Colonic mucosa (tissue), 4 donors: Measurements from ENCODE around the gene EFCAB6. TPM values are rescaled to one million over a fixed set of nuclear protein-coding genes. Genes with fewer than 3 reads are reported as not detected.

Experiments used
- DNase-seq: peaks from one replicate; pipeline ENCODE4 v3.0.0-alpha.2; 2020
- H3K27ac ChIP-seq: fragments of 200-600 bp; one replicate; pipeline ENCODE4 v1.8.0; 2021
- H3K27me3 ChIP-seq: fragments of 200-600 bp; one replicate; pipeline ENCODE4 v1.8.0; 2021
- H3K36me3 ChIP-seq: fragments of 200-600 bp; one replicate; pipeline ENCODE4 v1.8.0; 2021
- H3K4me1 ChIP-seq: fragments of 200-600 bp; one replicate; pipeline ENCODE4 v1.8.0; 2021; ENCODE audit warnings: mild to moderate bottlenecking
- H3K4me3 ChIP-seq: fragments of 200-600 bp; one replicate; pipeline ENCODE4 v1.8.0; 2021
- H3K9ac ChIP-seq, 2 donors: one replicate each; pipeline ENCODE4 v1.7.0; 2013; ENCODE audit warnings: control low read depth in 2 of 2, low read depth in 2 of 2, low read length in 2 of 2
- H3K9me3 ChIP-seq: fragments of 200-600 bp; one replicate; pipeline ENCODE4 v1.8.0; 2021
- CTCF ChIP-seq: fragments of 200-600 bp; IDR thresholded peaks from one replicate; pipeline ENCODE4 v1.8.0; 2022; ENCODE audit warnings: antibody characterized with exemption, mild to moderate bottlenecking
- intact Hi-C: fragments of 100-400 bp; cut with DNase I; formaldehyde crosslinking; loops from one replicate; pipeline ENCODE4 v1.14.1; 2022
- total RNA-seq, 2 donors: library from RNA; stranded (reverse); fragmentation: NEBNext Ultra II Directional in 1 of 2; extraction: Animal tissue kit (Norgen Biotek cat#: 25700) in 1 of 2; gene quantifications; one replicate each; pipeline ENCODE4 v1.2.1, GENCODE V29; 2021
- donor health status: healthy.
- donor health status: DM: no; HTN: no; CAD: no.
- donor health status: DM: no; HTN: no; CAD: no.

The EFCAB6 gene
- total RNA-seq, 2 donors from 2014 or later = 0.35 to 0.80 TPM

- no peaks in the 10 kb centered on the region for H3K27me3 ChIP-seq
Observed at GRCh38 chr22:43755011-43755410, 57.1 kb downstream of the EFCAB6 start.

GRCh38 chr22:43754176-43754575 lies 57.9 kb downstream of the EFCAB6 start:
- H3K9me3 ChIP-seq = no peaks in the 10 kb centered on the region
- H3K4me1 ChIP-seq = no peaks in the 10 kb centered on the region
- H3K36me3 ChIP-seq = no peaks in the 10 kb centered on the region
- H3K27me3 ChIP-seq = no peaks in the 10 kb centered on the region
- TF ChIP-seq CTCF = no peak
- no peak for DNase-seq
- intact Hi-C loops = no loop called here
- H3K9ac ChIP-seq = no peak overlapping the region
- H3K4me3 ChIP-seq = no peak overlapping the region
- H3K27ac ChIP-seq = no peak overlapping the region

More at GRCh38 chr22:43755011-43755410, 57.1 kb downstream of the EFCAB6 start:
- no peak overlapping the region for H3K27ac ChIP-seq
- no peak overlapping the region for H3K9ac ChIP-seq
- DNase-seq = no peak
- intact Hi-C loops = no loop called here
- no peak overlapping the region for H3K4me3 ChIP-seq
- no peak for TF ChIP-seq CTCF
- no peaks in the 10 kb centered on the region for H3K4me1 ChIP-seq
- H3K36me3 ChIP-seq = no peaks in the 10 kb centered on the region
- no peaks in the 10 kb centered on the region for H3K9me3 ChIP-seq

- no peak for TF ChIP-seq CTCF
- Histone ChIP-seq H3K4me1 (no peaks in the 10 kb centered on the region), H3K9ac (no peak overlapping the region), H3K36me3 (no peaks in the 10 kb centered on the region), H3K27ac (no peak overlapping the region), H3K9me3 (no peaks in the 10 kb centered on the region), H3K4me3 (no peak overlapping the region), H3K27me3 (no peaks in the 10 kb centered on the region)
- DNase-seq = no peak
- intact Hi-C loops = no loop called here
Observed at GRCh38 chr22:43753688-43754087, 58.4 kb downstream of the EFCAB6 start.

- H3K36me3 ChIP-seq = no peaks in the 10 kb centered on the region
- no peaks in the 10 kb centered on the region for H3K4me1 ChIP-seq
- H3K27me3 ChIP-seq = no peaks in the 10 kb centered on the region
- DNase-seq = no peak
- H3K4me3 ChIP-seq = no peak overlapping the region
- intact Hi-C loops = no loop called here
- no peaks in the 10 kb centered on the region for H3K9me3 ChIP-seq
- TF ChIP-seq CTCF = no peak
- no peak overlapping the region for H3K9ac ChIP-seq
- H3K27ac ChIP-seq = no peak overlapping the region
Observed at GRCh38 chr22:43750751-43751150, 61.4 kb downstream of the EFCAB6 start.

GRCh38 chr22:43749473-43749872 lies 62.6 kb downstream of the EFCAB6 start:
- H3K9me3 ChIP-seq = no peaks in the 10 kb centered on the region

More at GRCh38 chr22:43749473-43749872, 62.6 kb downstream of the EFCAB6 start:
- Histone ChIP-seq H3K4me1 (no peaks in the 10 kb centered on the region), H3K4me3 (no peak overlapping the region), H3K27ac (no peak overlapping the region), H3K27me3 (no peaks in the 10 kb centered on the region), H3K36me3 (no peaks in the 10 kb centered on the region), H3K9ac (no peak overlapping the region)
- DNase-seq = no peak
- no peak for TF ChIP-seq CTCF
- intact Hi-C loops = no loop called here
